COLO668 (cell line): Measurements from ENCODE around the gene PLB1.

Source experiments
- DNase-seq: peaks from one replicate; lab custom pipeline; 2025; ENCODE audit not compliant: unreplicated experiment; lab: John Stamatoyannopoulos, UW

The PLB1 gene

GRCh38 chr2:28607730-28608499 lies 112.1 kb downstream of the PLB1 start:
- DNase-seq, result no peak

DNA sequence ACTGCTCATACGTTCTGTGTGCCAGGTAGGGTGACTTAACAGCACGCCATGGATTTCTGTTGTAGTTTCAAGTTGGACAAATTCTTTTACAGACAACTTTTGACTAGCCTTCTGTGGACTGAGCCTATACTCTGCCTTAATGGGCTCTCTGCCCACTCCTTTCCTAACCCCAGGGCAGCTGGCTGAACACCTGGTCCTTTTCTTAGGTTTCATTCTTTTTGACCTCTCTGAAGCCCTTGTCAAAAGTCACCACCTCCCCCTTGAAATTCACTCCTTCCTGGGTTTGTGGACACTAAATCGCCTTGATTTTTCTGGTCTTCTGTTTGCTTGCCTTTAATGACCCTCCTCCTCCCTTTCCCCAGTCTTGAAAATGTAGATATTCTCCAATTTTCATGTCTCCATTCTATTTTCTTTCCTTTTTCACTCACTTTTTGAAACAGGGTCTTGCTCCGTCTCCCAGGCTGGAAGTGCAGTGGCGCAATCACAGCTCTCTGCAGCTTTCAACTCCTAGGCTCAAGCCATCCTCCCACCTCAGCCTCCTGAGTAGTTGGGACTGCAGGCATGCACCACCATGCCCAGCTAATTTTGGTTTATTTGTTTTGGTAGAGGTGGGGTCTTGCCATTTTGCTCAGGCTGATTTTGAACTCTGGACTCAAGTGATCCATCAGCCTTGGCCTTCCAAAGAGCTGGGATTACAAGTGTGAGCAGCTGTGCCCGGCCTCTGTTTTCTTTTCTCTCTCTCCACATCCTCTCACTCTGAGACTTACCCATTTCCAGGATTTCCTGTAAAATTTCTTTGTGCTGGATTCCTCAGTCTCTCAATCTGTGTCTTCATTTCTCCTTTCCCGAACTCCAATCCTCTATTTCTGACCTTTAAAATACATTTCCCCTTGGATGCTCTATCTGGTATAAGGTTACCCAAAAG lies 112.9 kb downstream of the PLB1 start:
- DNase-seq, result no peak

- DNase-seq, result peak; percentile 8
Measured at GRCh38 chr2:28610583-28611201, 114.8 kb downstream of the PLB1 start.

GRCh38 chr2:28612131-28612812 lies 116.4 kb downstream of the PLB1 start:
- DNase-seq, result no peak

- DNase-seq, result no peak
Measured at GRCh38 chr2:28613186-28613585, 117.3 kb downstream of the PLB1 start.

DNA sequence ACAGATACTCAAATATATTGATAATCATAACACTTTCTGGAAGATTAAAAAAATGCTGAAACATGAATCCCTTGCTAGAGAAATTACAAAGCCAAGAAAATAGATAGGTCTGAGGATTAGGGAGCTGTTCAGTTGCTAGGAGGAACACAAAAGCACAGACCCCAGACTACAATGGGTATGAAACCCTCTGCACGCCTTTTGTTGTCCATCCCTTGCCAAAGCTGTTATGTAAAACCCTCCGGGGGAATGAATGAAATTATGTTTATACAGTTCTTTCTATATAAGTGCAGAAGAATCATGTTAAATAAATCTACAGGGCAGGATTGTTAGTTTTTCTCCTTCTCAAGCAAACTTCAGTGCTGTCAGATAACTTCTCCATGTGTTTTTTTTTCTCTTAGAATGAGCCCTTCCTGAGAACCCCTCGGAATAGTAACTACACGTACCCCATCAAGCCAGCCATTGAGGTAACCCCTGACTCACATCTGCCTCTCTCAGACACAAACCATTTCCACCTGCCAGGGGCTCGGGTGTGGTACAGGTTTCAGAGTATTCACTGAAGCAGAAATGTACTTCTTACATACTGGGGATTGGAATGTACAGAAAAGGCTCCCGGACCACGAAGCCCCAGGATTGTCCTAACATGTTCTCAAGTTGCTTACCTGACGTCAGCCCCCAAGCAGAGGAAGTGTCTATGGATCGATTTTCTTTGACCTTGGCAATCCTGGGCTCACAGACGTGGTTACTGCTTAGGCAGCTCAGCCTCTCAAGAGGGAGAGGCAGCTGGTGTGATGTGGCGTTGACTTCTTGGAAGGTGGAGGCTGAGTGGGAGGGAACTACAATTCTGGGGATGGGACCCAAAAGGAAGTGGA lies 118.0 kb downstream of the PLB1 start:
- no peak for DNase-seq

DNA sequence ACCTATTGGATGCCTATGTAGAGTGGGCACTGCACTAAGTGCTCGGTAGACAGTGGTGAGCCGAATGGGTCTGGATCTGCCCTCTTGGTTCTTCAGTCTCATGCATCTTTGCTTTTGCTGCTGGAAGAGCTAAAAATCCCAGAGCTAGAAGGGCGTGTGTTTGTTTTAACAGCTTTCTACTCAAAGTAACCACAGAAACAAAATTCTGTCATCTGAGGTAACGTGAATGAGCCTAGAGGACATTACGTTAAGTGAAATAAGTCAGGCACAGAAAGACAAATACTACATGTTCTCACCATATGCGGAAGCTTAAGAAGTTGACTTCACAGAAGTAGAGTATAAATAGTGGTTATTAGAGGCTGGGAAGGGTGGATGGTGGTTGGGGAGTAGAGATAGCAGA lies 119.8 kb downstream of the PLB1 start:
- DNase-seq, result no peak

DNA sequence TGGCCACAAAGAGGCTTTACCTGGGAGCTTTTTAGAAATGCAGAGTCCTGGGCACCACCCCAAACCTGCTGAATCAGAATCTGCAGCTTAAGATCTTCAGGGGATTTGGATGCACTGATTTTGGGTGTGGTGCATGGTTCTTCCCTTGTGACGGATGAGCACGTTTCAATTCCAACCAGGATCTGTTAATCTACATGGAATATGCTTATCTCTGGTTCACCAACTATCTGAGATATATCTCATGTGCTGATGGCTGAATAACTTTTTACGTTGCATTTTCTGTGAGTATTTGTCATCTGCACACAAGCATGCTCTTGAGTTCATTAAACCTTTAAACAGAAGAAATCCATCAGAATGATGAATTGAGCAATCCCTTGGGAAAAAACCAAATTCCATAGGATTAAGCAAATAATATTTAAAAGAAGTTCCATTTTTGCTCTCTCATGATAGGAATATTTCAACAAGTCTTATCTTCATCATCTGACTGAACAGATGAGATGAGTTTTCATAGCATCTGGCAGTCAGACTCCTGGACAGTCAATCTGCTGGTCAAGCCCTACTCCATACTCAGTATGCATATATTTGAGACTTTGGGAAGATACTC lies 120.6 kb downstream of the PLB1 start:
- no peak for DNase-seq

DNA sequence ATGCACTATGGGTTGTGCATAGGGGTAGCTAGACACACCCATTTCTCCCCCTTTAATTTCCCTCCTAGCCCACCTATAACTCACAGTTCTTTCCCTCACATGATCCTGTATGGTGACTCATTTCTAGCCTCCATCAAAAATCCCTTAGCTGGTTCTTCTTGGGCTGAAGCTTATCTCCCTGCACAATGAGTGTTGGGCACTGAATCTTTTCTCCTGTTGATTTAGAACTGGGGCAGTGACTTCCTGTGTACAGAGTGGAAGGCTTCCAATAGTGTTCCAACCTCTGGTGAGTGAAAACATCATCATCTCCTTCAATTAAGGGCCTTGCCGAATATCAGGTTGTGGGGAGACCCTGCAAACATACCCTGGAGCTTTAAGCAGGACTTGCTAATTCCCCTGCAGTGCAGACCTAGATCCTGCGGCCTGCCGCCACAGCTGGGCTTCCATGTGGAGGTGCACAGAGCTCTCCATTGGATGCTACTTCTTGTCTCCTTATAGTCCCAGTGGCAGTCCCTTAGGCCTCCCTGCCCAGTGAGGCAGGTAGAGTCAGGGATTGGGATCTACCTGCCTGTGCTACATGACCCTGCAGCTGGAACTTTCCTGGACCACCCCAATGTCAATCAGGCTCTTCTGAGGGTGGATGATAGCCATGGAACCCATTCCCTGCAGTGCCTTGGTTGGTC lies 121.8 kb downstream of the PLB1 start:
- no peak for DNase-seq

DNA sequence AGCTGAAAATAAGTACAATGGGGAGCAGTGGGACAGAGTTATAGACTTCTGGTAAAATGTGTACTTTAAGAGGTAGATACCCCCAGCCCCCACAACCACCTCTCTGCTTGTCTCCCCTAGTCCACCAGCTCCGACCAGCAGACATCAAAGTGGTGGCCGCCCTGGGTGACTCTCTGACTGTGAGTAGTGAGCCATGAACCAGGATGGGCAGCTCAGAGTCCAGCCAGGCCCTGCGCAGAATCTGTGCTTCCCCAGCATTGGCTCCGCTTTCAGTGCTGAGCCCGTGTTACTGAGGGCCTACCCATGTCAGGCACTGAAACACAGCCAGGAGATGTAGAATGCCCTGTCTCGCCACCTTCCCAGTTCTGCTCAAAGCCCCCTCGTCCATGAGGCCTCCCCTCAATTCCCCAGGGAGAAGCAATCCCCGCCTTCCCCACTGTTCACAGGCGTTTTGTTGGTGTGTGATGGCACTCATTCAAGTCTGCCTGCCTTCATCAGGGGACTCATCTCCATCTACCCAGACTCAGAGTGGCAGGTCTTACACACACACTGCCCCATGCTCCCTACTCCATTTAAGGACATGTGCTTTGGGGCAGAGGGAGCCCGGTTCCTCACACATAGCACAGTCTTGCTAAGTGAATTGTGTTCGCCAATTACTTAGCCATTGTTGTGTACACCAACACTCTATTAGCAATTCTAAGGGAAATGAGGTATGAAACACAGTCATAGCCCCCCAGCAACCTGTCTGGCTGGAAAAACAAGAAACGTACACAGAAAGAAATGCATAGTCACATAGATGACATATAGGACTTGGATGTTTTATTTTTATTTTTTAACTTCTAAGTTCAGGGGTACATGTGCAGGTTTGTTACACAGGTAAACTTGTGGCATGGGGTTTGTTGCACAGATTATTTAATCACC lies 122.6 kb downstream of the PLB1 start:
- DNase-seq, result no peak

- DNase-seq, result no peak
Measured at GRCh38 chr2:28619213-28620196, 123.6 kb downstream of the PLB1 start.

- no peak for DNase-seq
Measured at GRCh38 chr2:28620291-28620793, 124.5 kb downstream of the PLB1 start.

- DNase-seq, result no peak
Measured at GRCh38 chr2:28620801-28621171, 124.9 kb downstream of the PLB1 start.

GRCh38 chr2:28621172-28622100 lies 125.6 kb downstream of the PLB1 start:
- DNase-seq, result peak; percentile 81

- DNase-seq, result no peak
Measured at GRCh38 chr2:28622101-28622499, 126.2 kb downstream of the PLB1 start.
